Amniotic epithelial cell (primary cell): ENCODE measurements around the gene CD37.
"Not testable (repeated sequence)": the region's sequence is repeated elsewhere in the genome, so short reads cannot be mapped to it uniquely, and the experiment has no call there.

Experiments used
- DNase-seq: peaks from one replicate; pipeline ENCODE4 v3.0.0-alpha.2; 2010; ENCODE audit warnings: low read depth

Gene CD37

GRCh38 chr19:49335071-49335783, at the start of gene CD37:
TSS of gene CD37 (plus strand) at chr19:49335406. CDS start at chr19:49335541, 135 bp downstream.
- no peak for DNase-seq

GRCh38 chr19:49287141-49287770, 48.0 kb upstream of the CD37 start:
- no peak for DNase-seq

GRCh38 chr19:49288205-49288604, 47.0 kb upstream of the CD37 start:
- DNase-seq = not testable (repeated sequence)

- DNase-seq = not testable (repeated sequence)
These were observed 45.9 kb upstream of the CD37 start for GRCh38 chr19:49289286-49289685.

GRCh38 chr19:49290517-49290916, 44.7 kb upstream of the CD37 start:
- DNase-seq = no peak

GRCh38 chr19:49294401-49294800, 40.8 kb upstream of the CD37 start:
- no peak for DNase-seq

GRCh38 chr19:49295208-49295880, 39.9 kb upstream of the CD37 start:
- DNase-seq = no peak

- DNase-seq = no peak
These were observed 37.8 kb upstream of the CD37 start for GRCh38 chr19:49297403-49297802.

GRCh38 chr19:49298653-49299052, 36.6 kb upstream of the CD37 start:
- not testable (repeated sequence) for DNase-seq

GRCh38 chr19:49301165-49301865, 33.9 kb upstream of the CD37 start:
- peak; percentile 48 for DNase-seq

- DNase-seq = no peak
These were observed 33.3 kb upstream of the CD37 start for GRCh38 chr19:49301866-49302252.

- DNase-seq = not testable (repeated sequence)
These were observed 28.5 kb upstream of the CD37 start for GRCh38 chr19:49306734-49307133.

- DNase-seq = no peak
These were observed 26.1 kb upstream of the CD37 start for GRCh38 chr19:49309087-49309486.

GRCh38 chr19:49315111-49315510, 20.1 kb upstream of the CD37 start:
- DNase-seq = no peak

GRCh38 chr19:49316284-49316683, 18.9 kb upstream of the CD37 start:
- DNase-seq = no peak

GRCh38 chr19:49318296-49318695, 16.9 kb upstream of the CD37 start:
- no peak for DNase-seq

- no peak for DNase-seq
These were observed 10.2 kb upstream of the CD37 start, which contains the start of gene SLC6A16 for GRCh38 chr19:49324801-49325576. TSS of gene SLC6A16 (minus strand) at chr19:49325191. CDS start at chr19:49311347, 13,844 bp downstream.

GRCh38 chr19:49325756-49326155, 9.4 kb upstream of the CD37 start:
- DNase-seq = not testable (repeated sequence)

- DNase-seq = no peak
These were observed 9.0 kb upstream of the CD37 start for GRCh38 chr19:49326165-49326704.

- peak; percentile 29 for DNase-seq
These were observed 7.2 kb upstream of the CD37 start for GRCh38 chr19:49327878-49328544.

GRCh38 chr19:49328741-49329140, 6.5 kb upstream of the CD37 start:
- no peak for DNase-seq
